Upper lobe of right lung (tissue), 1 donor: Measurements from ENCODE around the gene CYP2R1. TPM values are rescaled to one million over a fixed set of nuclear protein-coding genes. Genes with fewer than 3 reads are reported as not detected.

Experiments
- ATAC-seq: fragments of 200-7000 bp; cut with Tn5 transposase; one replicate; pipeline ENCODE4 v1.9.1; 2020; ENCODE audit warnings: mild to moderate bottlenecking, moderate library complexity
- DNase-seq: peaks from one replicate; pipeline ENCODE4 v3.0.0-alpha.2; 2020
- H3K27ac ChIP-seq: fragments of 200-600 bp; one replicate; pipeline ENCODE4 v1.8.0; 2022
- H3K27me3 ChIP-seq: fragments of 200-600 bp; one replicate; pipeline ENCODE4 v1.8.0; 2022; ENCODE audit warnings: mild to moderate bottlenecking
- H3K36me3 ChIP-seq: fragments of 200-600 bp; one replicate; pipeline ENCODE4 v1.8.0; 2022
- H3K4me1 ChIP-seq: fragments of 200-600 bp; one replicate; pipeline ENCODE4 v1.8.0; 2022
- H3K4me3 ChIP-seq: fragments of 200-600 bp; one replicate; pipeline ENCODE4 v1.8.0; 2022; ENCODE audit warnings: mild to moderate bottlenecking
- H3K9me3 ChIP-seq: fragments of 200-600 bp; one replicate; pipeline ENCODE4 v1.8.0; 2022
- intact Hi-C: fragments of 100-400 bp; cut with DNase I; formaldehyde crosslinking; loops from one replicate; pipeline ENCODE4 v1.11.0; 2022
- total RNA-seq: library from RNA; stranded (reverse); fragmentation: NEBNext Ultra II Directional; extraction: Animal tissue kit (Norgen Biotek cat#: 25700); gene quantifications from one replicate; pipeline ENCODE4 v1.2.1, GENCODE V29; 2021
- TF ChIP-seq, protein P1 (sequence below): fragments of 200-600 bp; IDR thresholded peaks from one replicate; pipeline ENCODE4 v1.8.0; 2022; ENCODE audit warnings: antibody characterized with exemption
- donor health status: DM: no; HTN: yes; CAD: no; lungs with severe emphysema.

CYP2R1 gene
- total RNA-seq, 1 donor from 2014 or later, result 14.7 TPM

DNA sequence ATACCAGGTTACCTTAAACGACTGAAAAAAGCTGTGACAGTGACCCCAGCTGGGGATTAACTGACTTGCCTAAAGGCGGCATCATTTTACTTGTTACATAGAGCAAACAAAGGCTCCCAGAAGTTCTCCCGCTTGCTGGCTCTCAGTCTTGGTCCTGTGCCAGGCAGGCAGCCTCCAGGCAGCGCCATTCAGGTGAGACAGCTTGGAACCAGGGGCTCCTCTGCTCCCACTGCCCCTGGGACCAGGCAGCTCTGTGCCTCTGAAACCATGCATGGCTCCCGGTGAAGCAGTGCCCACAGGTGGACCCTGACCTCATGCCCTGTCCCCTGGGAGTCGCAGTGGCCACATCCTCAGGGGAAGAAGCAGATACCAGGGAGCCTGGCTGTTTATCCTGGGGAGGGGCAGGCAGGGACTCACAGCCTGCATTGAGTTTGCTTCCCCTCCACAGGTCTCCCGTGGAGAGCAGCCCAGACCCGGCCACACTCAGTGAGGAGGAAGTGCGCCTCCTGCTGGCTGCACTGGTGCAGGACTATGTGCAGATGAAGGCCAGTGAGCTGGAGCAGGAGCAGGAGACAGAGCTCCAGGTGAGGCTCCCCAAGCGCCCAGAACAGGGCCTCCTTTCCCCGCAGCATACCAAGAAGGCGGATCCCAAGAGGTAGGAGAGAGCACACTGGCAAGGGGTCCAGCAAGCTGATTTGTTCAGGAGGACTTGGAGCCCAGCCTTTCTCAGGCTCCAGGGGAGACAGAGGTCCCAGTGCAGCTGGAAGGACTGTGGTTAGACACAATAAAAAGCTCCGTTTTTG, 15.6 kb upstream of the CYP2R1 start:
- intact Hi-C loops, result no loop called here
- Histone ChIP-seq H3K4me1 (peaks cover 12% of the 10 kb centered on the region), H3K9me3 (no peaks in the 10 kb centered on the region), H3K36me3 (no peaks in the 10 kb centered on the region), H3K4me3 (no peak overlapping the region), H3K27ac (no peak overlapping the region), H3K27me3 (no peaks in the 10 kb centered on the region)
- ATAC-seq (peak; percentile 87), DNase-seq (peak; percentile 92)
- TF ChIP-seq, protein P1, sequence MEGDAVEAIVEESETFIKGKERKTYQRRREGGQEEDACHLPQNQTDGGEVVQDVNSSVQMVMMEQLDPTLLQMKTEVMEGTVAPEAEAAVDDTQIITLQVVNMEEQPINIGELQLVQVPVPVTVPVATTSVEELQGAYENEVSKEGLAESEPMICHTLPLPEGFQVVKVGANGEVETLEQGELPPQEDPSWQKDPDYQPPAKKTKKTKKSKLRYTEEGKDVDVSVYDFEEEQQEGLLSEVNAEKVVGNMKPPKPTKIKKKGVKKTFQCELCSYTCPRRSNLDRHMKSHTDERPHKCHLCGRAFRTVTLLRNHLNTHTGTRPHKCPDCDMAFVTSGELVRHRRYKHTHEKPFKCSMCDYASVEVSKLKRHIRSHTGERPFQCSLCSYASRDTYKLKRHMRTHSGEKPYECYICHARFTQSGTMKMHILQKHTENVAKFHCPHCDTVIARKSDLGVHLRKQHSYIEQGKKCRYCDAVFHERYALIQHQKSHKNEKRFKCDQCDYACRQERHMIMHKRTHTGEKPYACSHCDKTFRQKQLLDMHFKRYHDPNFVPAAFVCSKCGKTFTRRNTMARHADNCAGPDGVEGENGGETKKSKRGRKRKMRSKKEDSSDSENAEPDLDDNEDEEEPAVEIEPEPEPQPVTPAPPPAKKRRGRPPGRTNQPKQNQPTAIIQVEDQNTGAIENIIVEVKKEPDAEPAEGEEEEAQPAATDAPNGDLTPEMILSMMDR, result peak; percentile 88

DNA sequence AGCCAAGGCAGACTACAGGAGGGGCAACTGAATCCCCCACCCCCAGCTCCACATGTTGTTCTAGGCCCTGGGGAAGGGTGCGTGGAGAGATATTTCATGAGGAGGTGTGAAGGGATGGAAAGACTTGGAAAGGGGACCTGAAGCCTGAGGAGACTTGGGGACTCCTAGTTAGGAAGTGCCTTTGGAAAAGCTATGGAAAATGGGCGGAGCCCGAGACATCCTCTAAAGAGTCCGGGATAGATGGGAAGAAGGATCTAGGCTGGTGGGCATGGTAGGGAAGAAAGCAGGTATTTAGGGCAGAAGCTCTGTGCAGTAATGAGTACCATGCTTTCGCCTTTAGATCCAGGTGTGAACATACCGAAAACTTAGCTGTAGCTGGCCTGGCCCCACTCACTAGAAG, 15.0 kb upstream of the CYP2R1 start:
- H3K36me3 ChIP-seq, result no peaks in the 10 kb centered on the region
- no peak overlapping the region for H3K27ac ChIP-seq
- peaks cover 12% of the 10 kb centered on the region for H3K4me1 ChIP-seq
- H3K4me3 ChIP-seq, result no peak overlapping the region
- ATAC-seq, result no peak
- no peak for DNase-seq
- H3K9me3 ChIP-seq, result no peaks in the 10 kb centered on the region
- intact Hi-C loops, result no loop called here
- no peaks in the 10 kb centered on the region for H3K27me3 ChIP-seq
- TF ChIP-seq, protein P1, result no peak

DNA sequence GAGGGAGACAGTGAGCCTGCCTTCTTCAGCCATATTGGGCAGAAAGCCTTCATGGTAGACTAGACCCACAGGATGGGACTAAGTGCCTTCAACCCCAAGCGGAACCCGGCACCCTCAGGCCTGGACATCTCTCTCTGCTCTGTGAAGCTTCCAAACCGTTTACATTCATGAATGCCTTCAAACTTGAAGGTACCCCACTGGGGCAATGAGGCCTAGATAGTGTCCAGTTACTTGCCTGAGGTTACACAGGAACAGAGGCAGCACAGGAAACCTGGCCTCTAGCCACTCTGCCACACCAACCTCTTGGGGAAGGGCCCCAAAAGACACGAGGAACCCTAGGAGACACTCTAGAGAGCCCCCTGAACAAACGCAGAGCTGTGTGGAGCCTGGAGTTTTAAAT, 14.5 kb upstream of the CYP2R1 start:
- Histone ChIP-seq H3K27ac (no peak overlapping the region), H3K4me1 (peaks cover 12% of the 10 kb centered on the region), H3K9me3 (no peaks in the 10 kb centered on the region), H3K27me3 (no peaks in the 10 kb centered on the region), H3K4me3 (no peak overlapping the region), H3K36me3 (no peaks in the 10 kb centered on the region)
- intact Hi-C loops, result no loop called here
- TF ChIP-seq, protein P1, result no peak
- DNase-seq, result no peak
- no peak for ATAC-seq

DNA sequence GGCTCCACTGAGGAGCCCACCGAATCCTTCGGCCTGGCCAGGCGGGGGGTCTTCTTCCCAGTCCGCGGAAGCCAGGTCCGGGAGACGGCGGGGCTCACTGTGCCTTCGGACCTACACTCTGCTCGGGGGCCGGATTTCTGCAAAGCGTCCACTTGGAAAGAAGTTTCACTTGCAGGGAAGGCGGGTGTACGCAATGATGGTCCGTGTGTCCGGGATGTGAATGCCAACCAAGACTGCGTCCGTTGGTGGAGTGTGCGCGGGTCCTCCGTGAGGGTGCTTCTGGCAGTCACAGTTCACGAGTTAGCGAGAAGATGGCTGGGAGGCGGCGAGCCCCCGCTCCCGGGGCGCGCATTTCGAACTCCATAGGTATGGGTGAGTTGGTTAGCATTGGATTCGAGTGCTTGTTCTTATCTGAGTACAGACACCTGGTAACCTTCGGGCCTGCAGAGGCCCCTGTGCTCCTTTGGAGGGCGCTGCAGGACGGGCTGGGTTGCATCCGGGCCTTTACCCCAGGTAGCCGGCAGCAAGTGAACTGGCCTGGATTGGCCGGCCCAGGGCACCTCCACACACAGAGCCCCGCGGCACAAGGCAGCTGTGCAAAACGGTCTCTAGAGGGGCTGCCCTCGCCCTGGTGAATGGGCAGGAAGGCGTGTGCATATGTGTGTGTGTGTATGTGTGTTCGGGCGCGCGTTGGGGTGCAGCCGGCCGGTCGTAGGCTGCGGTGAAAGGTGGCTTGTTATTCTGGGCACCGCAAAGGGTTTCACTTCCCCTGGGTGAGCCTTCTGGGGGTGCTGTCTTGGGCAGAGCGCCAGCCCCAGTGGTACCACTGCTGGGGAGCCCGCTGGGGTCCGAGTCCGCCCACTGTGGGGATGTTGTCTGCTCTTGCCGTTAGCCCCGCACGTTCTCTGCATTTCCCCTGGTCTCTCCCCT, 13.3 kb upstream of the CYP2R1 start:
- Histone ChIP-seq H3K4me3 (peak overlapping the region; percentile 61), H3K9me3 (no peaks in the 10 kb centered on the region), H3K27me3 (no peaks in the 10 kb centered on the region), H3K27ac (no peak overlapping the region), H3K4me1 (peaks cover 12% of the 10 kb centered on the region), H3K36me3 (no peaks in the 10 kb centered on the region)
- DNase-seq, result peak; percentile 73
- intact Hi-C loops, result no loop called here
- ATAC-seq, result peak; percentile 76
- TF ChIP-seq, protein P1, result peak; percentile 46

DNA sequence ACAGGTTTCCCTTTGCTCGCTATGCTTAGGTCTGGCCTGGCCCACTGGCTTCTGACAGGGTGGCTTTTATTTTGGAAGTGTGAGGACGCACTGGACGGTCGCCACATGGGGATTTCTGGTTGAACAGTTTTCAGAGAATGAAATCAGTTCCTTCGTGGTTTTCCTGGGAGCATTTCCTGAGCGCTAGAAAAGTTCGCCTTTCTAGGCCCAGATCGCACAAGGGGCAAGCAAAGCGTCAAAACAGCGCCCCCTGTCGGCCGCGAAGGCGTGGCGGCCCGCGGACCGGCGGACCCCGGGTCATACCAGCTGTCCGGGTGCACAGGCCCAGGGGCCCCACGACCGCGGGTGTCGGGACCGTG, 12.7 kb upstream of the CYP2R1 start:
- TF ChIP-seq, protein P1, result peak; percentile 96
- intact Hi-C loops, result no loop called here

More for the DNA sequence above, 12.7 kb upstream of the CYP2R1 start:
- Histone ChIP-seq H3K36me3 (no peaks in the 10 kb centered on the region), H3K27me3 (no peaks in the 10 kb centered on the region), H3K27ac (no peak overlapping the region), H3K9me3 (no peaks in the 10 kb centered on the region), H3K4me1 (peaks cover 12% of the 10 kb centered on the region), H3K4me3 (peak overlapping the region; percentile 61)
- DNase-seq (peak; percentile 93), ATAC-seq (peak; percentile 87)
